Fibroblast of skin of back (primary cell): ENCODE measurements around the gene PCSK2.

Experiments
- DNase-seq: peaks from one replicate; pipeline ENCODE4 v3.0.0-alpha.2; 2013

PCSK2 gene

DNA sequence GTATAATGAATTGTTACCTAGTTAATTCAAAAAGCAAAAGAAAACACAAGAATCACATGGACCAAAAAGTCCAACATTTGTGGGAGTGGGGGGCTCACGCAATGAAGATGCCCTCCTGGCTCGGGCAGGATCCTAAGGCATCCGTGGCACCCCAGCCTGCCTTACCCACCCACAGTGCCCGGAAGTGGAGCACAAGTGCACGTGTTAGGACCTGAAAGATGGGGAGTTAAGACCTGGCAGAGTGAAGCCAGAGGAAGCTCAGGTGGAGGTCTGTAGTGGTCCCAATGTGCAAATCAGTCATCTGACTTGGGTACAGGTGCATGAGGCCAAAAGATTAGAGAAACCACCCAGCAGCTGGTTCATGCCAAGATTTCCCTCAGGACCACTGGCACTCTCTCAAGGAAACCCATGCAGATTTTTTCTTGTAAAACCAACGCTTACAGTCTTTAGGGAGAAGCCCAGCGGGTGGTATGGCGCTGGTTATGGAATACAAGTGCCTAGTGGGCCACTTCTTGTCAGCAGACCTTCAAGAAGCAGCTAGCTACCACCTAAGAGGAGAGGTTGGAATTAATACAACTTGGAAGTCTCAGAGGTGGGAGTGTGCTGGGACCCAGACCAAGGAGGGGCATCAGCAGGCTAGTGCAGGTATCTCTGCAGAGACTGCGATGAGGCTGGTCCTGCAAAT is 262.2 kb downstream of the PCSK2 start:
- DNase-seq = no peak

- DNase-seq = no peak
Measured at GRCh38 chr20:17490501-17490900, 263.7 kb downstream of the PCSK2 start.

DNA sequence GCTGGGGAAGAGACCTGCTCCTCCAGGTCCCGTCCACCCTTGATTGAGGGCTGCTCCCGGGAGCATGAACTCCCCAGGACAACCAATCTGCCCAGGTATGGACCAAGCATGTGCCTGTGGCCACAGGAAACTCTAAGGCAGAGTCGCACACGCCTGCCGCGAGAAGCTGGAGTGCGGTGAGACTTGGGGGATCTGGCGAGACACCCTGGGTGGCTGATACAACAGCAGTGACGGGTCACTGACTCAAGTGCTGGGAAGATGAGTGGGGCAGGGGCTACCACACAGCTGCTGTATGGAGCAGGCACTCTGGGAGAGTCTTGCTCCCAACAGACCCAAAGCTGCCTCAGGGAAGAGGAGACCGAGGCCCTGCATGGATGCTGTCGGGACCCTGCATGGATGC is 264.2 kb downstream of the PCSK2 start:
- DNase-seq = no peak

GRCh38 chr20:17491488-17491887 is 264.6 kb downstream of the PCSK2 start:
- no peak for DNase-seq

- no peak for DNase-seq
Measured at GRCh38 chr20:17493173-17493572, 266.3 kb downstream of the PCSK2 start.

GRCh38 chr20:17494201-17494600 is 267.4 kb downstream of the PCSK2 start:
- DNase-seq = no peak

- DNase-seq = no peak
Measured at GRCh38 chr20:17495826-17496225, 269.0 kb downstream of the PCSK2 start.

DNA sequence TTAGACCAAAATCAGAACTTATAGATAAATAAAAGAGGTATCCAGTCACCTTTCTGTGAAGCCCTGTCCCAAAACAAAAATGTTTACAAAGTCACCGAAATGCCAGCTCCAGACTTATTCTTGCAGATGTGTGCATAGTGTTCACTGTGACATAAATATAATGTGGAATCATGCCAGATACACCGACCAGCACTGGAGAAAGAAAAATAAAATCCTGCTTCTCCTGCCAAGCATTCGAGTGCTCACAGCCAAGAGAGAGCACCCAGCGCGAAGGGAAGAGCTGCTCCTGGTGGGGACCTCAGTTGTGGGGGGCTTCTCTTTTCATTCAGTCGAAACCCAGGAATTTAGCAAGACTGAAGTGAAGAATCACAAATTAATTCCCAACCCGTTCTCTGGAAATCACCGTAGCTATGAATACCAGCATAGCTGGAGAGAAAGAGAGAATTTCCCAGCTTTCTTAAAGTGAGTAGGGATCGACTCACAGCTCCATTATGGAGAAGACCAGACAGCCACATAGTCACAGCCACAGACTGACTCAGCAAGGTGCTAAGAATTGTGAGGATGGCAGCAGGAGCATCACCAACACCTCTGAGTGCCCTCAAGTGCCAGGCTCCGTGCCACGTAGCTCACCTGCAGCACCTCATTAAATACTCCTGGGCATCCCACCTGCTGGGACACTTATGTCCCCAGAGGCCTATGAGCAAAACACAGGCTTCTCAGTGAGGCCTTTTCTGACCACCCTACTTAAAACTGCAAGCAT is 271.2 kb downstream of the PCSK2 start:
- peak; percentile 8 for DNase-seq

GRCh38 chr20:17498641-17499040 is 271.8 kb downstream of the PCSK2 start:
- DNase-seq = no peak

GRCh38 chr20:17499041-17499440 is 272.2 kb downstream of the PCSK2 start:
- peak; percentile 27 for DNase-seq

DNA sequence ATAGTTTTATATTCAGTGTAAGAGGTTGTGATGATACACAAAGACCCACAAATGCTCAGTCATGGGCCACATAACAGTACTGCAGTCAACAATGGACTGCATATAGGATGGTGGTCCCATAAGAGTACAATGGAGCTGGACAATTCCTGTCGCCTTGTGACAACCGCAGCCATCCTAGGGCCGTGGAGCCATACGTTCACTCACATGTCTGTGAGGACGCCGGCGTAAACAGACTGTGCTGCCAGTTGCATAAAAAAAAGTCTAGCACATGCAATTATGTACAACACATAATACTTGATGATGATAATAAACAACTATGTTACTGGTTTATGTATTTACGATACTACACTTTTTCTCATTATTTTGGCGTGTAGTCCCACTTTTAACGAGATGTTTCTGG is 273.4 kb downstream of the PCSK2 start:
- no peak for DNase-seq

GRCh38 chr20:17500826-17501225 is 274.0 kb downstream of the PCSK2 start:
- DNase-seq = no peak

- DNase-seq = no peak
Measured at GRCh38 chr20:17501701-17502100, 274.9 kb downstream of the PCSK2 start.

DNA sequence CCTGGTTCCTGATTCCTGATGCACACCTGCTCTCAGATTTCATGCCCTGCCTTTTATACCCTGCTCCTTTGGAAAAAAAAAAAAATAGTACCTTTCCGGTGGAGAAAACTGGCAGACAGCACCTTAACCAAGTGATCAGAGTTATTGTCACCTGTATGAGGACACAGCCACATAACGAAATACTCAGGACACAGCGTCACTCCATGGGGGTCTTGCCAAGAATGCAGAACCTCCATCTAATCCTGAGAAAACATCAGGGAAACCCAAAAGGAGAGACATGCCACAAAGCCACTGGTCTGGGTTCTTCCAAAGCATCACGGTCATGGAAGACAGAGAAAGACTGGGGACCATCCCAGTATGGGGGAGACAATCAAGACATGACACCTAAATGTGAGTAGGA is 275.3 kb downstream of the PCSK2 start:
- no peak for DNase-seq

DNA sequence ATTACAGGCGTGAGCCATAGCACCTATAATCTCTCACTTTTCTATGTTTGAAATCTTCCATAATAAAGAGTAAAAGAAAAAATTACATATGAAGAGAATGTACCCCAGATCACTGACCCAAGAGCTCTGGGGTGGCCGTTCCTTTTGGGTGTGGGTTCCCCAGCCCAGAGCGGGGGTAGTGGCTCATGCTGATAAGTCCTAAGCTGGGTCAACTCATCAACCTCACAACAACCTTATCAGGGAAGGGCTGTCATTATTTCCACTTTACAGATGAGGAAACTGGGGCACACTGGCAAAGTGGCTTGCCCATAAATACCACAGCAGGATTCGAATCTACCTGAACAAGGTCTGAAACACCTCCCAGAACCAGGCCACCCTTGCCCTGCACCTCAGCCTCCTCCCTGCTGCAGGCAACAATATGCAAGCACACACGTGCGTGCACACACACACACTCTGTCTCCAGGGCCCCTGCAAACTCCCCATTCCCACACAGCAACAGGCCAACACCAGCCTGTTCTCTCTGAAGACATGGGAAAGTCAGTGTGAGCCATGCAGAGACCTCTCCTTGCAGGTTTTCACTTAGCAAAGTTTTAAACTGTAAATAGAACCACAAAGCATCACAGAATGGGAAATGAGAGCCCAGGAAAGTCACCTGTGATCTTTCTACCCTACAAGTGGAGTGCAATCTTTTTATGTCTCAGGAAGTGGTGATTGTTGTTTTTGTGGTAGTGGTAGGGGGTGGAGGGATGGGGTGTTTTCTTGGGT is 276.6 kb downstream of the PCSK2 start:
- no peak for DNase-seq

DNA sequence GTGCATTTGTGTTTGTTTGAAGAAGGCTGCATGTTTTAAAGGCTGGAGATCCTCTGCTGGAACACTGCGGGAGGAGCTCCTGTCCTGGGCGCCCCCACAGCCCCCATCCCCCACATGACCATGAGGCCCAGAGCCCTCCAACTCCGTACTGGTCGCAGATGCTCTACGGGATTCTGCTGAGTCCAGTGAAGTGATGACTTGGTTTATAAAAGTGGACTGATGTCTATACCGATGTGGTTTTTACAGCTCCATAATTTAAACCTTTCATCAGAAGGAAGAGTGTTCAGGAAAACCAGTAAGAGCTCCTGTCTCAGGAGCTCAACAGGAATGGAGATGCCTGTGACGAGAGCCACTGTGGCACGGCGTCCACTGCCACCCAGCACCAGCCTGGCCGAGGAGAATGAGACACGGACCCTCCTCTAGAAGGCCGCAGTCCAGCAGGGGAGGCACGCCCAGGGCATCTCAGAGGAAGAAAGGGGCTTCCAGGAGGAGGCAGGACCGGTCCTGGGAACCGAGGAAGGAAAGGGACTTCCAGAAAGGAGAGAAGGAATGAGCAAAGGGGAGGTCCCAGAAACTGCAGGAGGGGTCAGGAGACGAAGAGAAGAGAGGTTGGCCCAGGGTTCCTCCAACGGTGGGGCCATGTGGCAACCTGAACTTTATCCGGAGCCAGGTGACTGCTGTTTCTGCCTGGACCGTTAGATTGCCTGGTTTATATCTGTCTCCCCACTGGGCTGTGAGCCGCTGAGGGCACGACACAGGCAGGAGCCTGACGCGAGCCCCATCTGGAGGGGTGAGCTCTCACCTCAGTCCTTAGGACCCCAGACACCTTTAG is 277.4 kb downstream of the PCSK2 start:
- no peak for DNase-seq

DNA sequence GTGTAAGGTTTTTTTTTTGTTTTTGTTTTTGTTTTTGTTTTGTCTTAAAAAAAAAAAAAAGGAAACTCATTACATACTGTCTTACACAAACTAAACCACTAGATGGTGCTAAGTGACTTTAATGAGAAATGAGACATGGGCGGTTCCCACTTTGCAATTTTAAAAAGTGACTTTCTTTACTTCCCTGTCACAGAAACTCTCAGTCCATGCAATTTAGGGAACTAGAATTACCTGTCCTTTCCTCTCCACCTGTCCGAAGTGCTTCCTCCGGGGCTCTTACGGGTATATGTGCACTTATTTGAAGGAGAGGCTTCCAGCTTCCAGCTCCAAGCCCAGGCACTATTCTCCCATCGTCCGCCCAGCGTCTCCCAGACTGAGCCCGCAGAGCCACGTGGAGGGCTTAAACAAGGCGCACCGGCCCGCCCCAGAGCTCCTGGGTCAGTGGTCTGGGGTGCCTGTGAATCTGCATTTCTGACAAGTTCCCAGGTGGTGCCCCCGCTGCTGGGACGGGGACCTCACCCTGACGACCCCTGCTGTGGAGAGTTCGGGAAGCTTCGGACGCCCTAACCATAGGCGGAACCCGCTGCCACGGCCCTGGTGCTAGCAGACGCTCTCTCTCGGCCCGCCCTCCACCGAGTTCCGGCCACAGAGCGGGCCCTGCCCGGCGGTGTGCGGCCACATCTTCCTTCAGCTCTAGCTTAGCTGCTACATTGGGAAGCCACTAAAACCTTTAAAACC is 278.2 kb downstream of the PCSK2 start:
- peak; percentile 52 for DNase-seq

GRCh38 chr20:17505636-17506517 is 279.0 kb downstream of the PCSK2 start:
- peak; percentile 45 for DNase-seq

DNA sequence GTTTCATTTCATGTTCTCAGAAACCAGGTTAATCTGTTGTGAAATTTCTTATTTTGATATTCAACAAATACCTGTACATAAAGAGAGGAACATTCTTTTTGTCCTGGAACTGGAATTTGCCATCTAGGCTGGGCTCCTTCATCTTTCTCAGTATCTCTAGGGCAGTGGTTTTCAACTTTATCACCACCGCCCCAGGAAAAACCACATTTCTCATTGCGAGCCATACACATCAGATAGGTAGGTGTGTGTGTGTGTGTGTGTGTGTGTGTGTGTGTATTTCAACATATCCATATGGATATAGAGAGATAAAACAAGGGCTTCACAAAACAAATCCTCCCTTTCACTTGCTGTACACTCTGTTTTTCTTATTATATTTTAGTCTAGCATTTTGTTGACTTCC is 280.2 kb downstream of the PCSK2 start:
- no peak for DNase-seq

DNA sequence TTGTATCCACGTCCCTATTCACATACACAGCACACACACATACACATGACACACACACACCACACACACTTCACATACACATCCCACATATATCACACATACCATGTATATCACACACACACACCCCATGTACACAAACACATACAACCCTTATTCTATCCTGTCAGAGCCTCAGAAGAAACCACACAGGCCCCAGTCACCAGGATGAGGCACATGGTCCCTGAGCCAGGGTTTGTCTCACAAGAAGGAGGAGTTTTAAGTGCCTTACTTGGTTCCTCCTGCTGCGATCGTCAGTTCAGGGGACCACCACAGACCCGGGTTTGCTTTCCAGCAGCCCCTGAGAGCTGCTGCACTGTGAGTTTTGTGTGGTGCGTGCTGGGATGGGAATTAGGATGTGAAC is 280.7 kb downstream of the PCSK2 start:
- DNase-seq = no peak

DNA sequence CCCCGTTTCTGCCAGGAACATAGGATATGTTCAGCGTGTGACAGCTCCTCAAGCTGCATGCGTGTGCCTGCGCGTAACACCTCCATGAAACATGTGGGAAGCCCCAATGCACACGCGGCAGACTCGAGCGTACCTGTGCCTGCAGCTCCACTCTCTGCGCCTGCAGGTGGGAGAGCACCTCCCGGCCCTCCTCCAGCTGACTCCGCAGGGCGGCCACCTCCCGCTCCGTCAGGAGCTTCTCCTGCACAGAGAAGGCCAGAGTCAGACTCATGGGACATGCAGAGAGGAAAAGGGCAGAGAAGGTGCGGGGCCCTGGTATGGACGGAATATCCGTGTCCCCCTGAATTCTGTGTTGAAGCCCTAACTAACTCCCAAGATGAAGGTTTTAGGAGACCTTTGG is 281.9 kb downstream of the PCSK2 start:
- no peak for DNase-seq
